ENCODE results near the gene TSHR. TPM values are rescaled to one million over a fixed set of nuclear protein-coding genes. Genes with fewer than 3 reads are reported as not detected.

Gene TSHR
- total RNA-seq, 1 donor from 2014 or later = not detected

- intact Hi-C loops (cut with micrococcal nuclease) = loop anchor here (1.0 kb wide), 6 partner anchors 10 to 593 kb away; no protein-coding TSS in a partner anchor
- Mint-ChIP-seq H3K4me3 (peak within 1 kb of the TSS; percentile 90), H3K36me3 (ENCODE audit: low read depth) (peaks cover 1% of the 10 kb centered on the region), H3K27me3 (peaks cover 3% of the 10 kb centered on the region), H3K9me3 (no peaks in the 10 kb centered on the region), H3K27ac (peak within 1 kb of the TSS; percentile 70), H3K4me1 (peaks cover 32% of the 10 kb centered on the region)
- ATAC-seq (ENCODE audit: low read depth) (peak; percentile 95), DNase-seq (peak; percentile 70)
- POLR2A ChIA-PET = interaction anchor here (0.8 to 3.1 kb wide), 7 partner anchors 11 to 592 kb away, joined by 3 to 16 read pairs (median 9); partner anchors contain the start of genes GTF2A1, SEL1L and TSHR
- CTCF ChIA-PET = interaction anchor here (0.8 to 2.4 kb wide), 3 partner anchors 47 to 269 kb away, joined by 3 to 11 read pairs (median 4); no protein-coding TSS in a partner anchor
- TF ChIP-seq, protein P1, sequence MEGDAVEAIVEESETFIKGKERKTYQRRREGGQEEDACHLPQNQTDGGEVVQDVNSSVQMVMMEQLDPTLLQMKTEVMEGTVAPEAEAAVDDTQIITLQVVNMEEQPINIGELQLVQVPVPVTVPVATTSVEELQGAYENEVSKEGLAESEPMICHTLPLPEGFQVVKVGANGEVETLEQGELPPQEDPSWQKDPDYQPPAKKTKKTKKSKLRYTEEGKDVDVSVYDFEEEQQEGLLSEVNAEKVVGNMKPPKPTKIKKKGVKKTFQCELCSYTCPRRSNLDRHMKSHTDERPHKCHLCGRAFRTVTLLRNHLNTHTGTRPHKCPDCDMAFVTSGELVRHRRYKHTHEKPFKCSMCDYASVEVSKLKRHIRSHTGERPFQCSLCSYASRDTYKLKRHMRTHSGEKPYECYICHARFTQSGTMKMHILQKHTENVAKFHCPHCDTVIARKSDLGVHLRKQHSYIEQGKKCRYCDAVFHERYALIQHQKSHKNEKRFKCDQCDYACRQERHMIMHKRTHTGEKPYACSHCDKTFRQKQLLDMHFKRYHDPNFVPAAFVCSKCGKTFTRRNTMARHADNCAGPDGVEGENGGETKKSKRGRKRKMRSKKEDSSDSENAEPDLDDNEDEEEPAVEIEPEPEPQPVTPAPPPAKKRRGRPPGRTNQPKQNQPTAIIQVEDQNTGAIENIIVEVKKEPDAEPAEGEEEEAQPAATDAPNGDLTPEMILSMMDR (IDR thresholded peaks at IDR 0.05) = no peak
Observed at GRCh38 chr14:80941241-80942185, 13.9 kb upstream of the TSHR start, which contains the start of gene CEP128. TSS of gene CEP128 (minus strand) at chr14:80941738.

DNA sequence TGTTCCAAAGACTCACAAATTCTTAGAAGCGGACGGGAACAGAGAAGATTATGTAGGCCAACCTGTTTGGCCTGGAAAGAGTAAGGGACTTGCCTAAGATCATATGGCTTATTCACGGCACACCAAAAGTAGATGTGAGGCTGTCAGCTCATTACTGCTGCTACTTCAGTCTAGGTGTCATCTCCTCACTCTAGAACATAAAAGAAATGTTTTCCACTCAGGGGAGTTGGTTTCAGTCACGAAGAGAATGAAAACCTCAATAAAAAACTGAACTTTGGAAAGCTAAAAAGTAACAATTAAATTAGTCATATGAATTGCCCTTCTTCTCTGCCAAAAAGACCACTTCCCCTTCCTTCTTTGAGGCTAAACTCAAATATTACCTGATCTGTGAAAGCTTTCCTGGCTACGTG lies 13.2 kb upstream of the TSHR start:
- DNase-seq (no peak), ATAC-seq (ENCODE audit: low read depth) (peak; percentile 15)
- Mint-ChIP-seq H3K4me3 (peak overlapping the region; percentile 90), H3K9me3 (no peaks in the 10 kb centered on the region), H3K36me3 (ENCODE audit: low read depth) (peaks cover 1% of the 10 kb centered on the region), H3K27me3 (peaks cover 3% of the 10 kb centered on the region), H3K4me1 (peaks cover 34% of the 10 kb centered on the region), H3K27ac (peak overlapping the region; percentile 70)
- TF ChIP-seq, protein P1 (IDR thresholded peaks at IDR 0.05) = no peak
- intact Hi-C loops (cut with micrococcal nuclease) = no loop called here
- CTCF ChIA-PET = interaction anchor here (0.8 to 2.4 kb wide), 3 partner anchors 13 to 269 kb away, joined by 3 to 11 read pairs (median 4); partner anchors contain the start of gene TSHR
- POLR2A ChIA-PET = interaction anchor here (0.6 to 3.1 kb wide), 8 partner anchors 11 to 591 kb away, joined by 3 to 16 read pairs (median 7); partner anchors contain the start of genes GTF2A1, SEL1L and TSHR

- ATAC-seq (ENCODE audit: low read depth) = no peak
- Mint-ChIP-seq H3K27me3 (peaks cover 3% of the 10 kb centered on the region), H3K36me3 (ENCODE audit: low read depth) (peaks cover 1% of the 10 kb centered on the region), H3K27ac (no peak overlapping the region), H3K9me3 (no peaks in the 10 kb centered on the region), H3K4me3 (no peak overlapping the region), H3K4me1 (peaks cover 42% of the 10 kb centered on the region)
- ChIA-PET CTCF (no interaction called here), POLR2A (interaction anchor here (0.6 kb wide), 1 partner anchor 549 kb away, joined by 3 read pairs; no protein-coding TSS in a partner anchor)
- intact Hi-C loops (cut with micrococcal nuclease) = no loop called here
- DNase-seq = no peak
- TF ChIP-seq, protein P1 (IDR thresholded peaks at IDR 0.05) = no peak
Observed at GRCh38 chr14:80944861-80945617, 10.4 kb upstream of the TSHR start.

DNA sequence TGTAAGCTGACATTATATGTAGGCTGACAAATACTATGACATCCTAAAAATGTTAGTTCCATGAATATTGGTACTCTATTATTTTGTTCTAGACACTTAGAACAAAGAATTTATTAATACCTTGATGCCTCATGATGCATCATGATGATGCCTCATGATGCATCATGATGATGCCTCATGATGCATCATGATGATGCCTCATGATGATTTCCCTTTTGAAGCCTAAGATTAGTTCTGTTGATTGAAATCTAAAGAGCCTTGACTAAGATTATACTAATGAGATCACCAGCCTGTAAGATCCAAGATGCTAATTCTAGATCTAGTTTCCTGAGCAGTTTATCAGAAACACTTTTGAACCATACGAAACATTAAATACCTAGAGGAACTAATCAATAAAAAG lies 9.2 kb upstream of the TSHR start:
- ChIA-PET POLR2A (no interaction called here), CTCF (no interaction called here)
- TF ChIP-seq, protein P1 (IDR thresholded peaks at IDR 0.05) = no peak
- Mint-ChIP-seq H3K27ac (peak overlapping the region; percentile 47), H3K4me1 (peaks cover 35% of the 10 kb centered on the region), H3K9me3 (no peaks in the 10 kb centered on the region), H3K4me3 (no peak overlapping the region), H3K27me3 (peaks cover 3% of the 10 kb centered on the region), H3K36me3 (ENCODE audit: low read depth) (peaks cover under 1% of the 10 kb centered on the region)
- intact Hi-C loops (cut with micrococcal nuclease) = no loop called here
- ATAC-seq (ENCODE audit: low read depth) (no peak), DNase-seq (no peak)
